Thyroid gland (tissue), 4 donors: ENCODE data around the gene KLF13. TPM values are rescaled to one million over a fixed set of nuclear protein-coding genes. Genes with fewer than 3 reads are reported as not detected.

Experiments used
- DNase-seq, 2 donors: peaks; one replicate each; pipeline ENCODE4 v3.0.0-alpha.2; 2019
- H3K27ac ChIP-seq, 3 donors: fragments of 200-600 bp; sonication (generic); 1 replicate in 2 of 3; 2 replicates in 1 of 3; pipeline ENCODE4 v1.5.1; 2016 to 2019; ENCODE audit warnings: mild to moderate bottlenecking in 1 of 3, moderate library complexity in 1 of 3
- H3K27me3 ChIP-seq: fragments of 200-600 bp; sonication (generic); one replicate; pipeline ENCODE4 v1.5.1; 2019
- H3K36me3 ChIP-seq, 2 donors: fragments of 200-600 bp; sonication (generic); one replicate each; pipeline ENCODE4 v1.5.1; 2016 to 2019
- H3K4me1 ChIP-seq, 2 donors: fragments of 200-600 bp; sonication (generic); one replicate each; pipeline ENCODE4 v1.5.1; 2017 to 2019
- H3K4me3 ChIP-seq, 3 donors: fragments of 200-600 bp; sonication (generic); replicated peaks in 1 of 3; 1 replicate in 2 of 3; 2 replicates in 1 of 3; pipeline ENCODE4 v1.5.1; 2016; ENCODE audit warnings: mild to moderate bottlenecking in 1 of 3
- H3K9me3 ChIP-seq: fragments of 200-600 bp; sonication (generic); one replicate; pipeline ENCODE4 v1.5.1; 2017
- CTCF ChIP-seq, 6 experiments: fragments of 200-600 bp in 3 of 6; fragments of 450-650 bp in 3 of 6; sonication (generic) in 3 of 6; IDR thresholded peaks; one replicate each; pipeline ENCODE4 v1.5.1; 2016 to 2019; ENCODE audit warnings: antibody characterized with exemption in 6 of 6, mild to moderate bottlenecking in 2 of 6, inconsistent platforms in 1 of 6, moderate library complexity in 1 of 6
- POLR2A ChIP-seq, 2 donors: fragments of 450-650 bp; IDR thresholded peaks; one replicate each; pipeline ENCODE4 v1.6.1; 2017; ENCODE audit warnings: antibody characterized with exemption in 2 of 2, mild to moderate bottlenecking in 2 of 2, moderate library complexity in 1 of 2
- WGBS, 2 donors: methylation state at CpG; one replicate each; pipeline ENCODE4 v1.1.5; 2017; 5-methylcytosine and 5-hydroxymethylcytosine counted together
- intact Hi-C: fragments of 100-400 bp; cut with DNase I; formaldehyde crosslinking; loops from one replicate; pipeline ENCODE4 v1.15.1; 2023
- total RNA-seq, 4 donors: library from RNA; depleted of rRNA; stranded (reverse); fragments of >200 nt; gene quantifications; one replicate each; pipeline ENCODE4 v1.2.3, GENCODE V29; 2016

KLF13 gene
- total RNA-seq, 4 donors from 2014 or later: 84.0 to 117 (median 97.6) TPM

GRCh38 chr15:31347067-31347975 lies 20.7 kb downstream of the KLF13 start:
- Histone ChIP-seq H3K4me3 (no peak overlapping the region), H3K36me3 (no peaks in the 10 kb centered on the region), H3K9me3 (no peaks in the 10 kb centered on the region), H3K27ac (peak overlapping the region; percentile 24 to 100 (median 80)), H3K27me3 (no peaks in the 10 kb centered on the region), H3K4me1 (peaks cover 75 to 100% of the 10 kb centered on the region in 2 donors)
- intact Hi-C loops: no loop called here
- 85 to 87% methylated on average over 11 to 12 of the region's 14 CpGs for WGBS, 2 donors
- peak in 1 of 2 donors; percentile 26 for DNase-seq
- TF ChIP-seq CTCF (IDR thresholded peaks at IDR 0.05): no peak
- TF ChIP-seq POLR2A (IDR thresholded peaks at IDR 0.05): no peak

GRCh38 chr15:31347981-31348803 lies 21.6 kb downstream of the KLF13 start:
- no peaks in the 10 kb centered on the region for H3K9me3 ChIP-seq
- H3K27ac ChIP-seq: peak overlapping the region; percentile 46 to 100 (median 80)
- no peak overlapping the region for H3K4me3 ChIP-seq
- no peaks in the 10 kb centered on the region for H3K27me3 ChIP-seq
- 90 to 91% methylated on average over 15 to 19 of the region's 19 CpGs for WGBS, 2 donors
- intact Hi-C loops: no loop called here
- peaks cover 75 to 100% of the 10 kb centered on the region in 2 donors for H3K4me1 ChIP-seq
- no peak for DNase-seq
- no peaks in the 10 kb centered on the region for H3K36me3 ChIP-seq
- no peak for TF ChIP-seq POLR2A (IDR thresholded peaks at IDR 0.05)
- TF ChIP-seq CTCF (IDR thresholded peaks at IDR 0.05): no peak

- TF ChIP-seq CTCF (IDR thresholded peaks at IDR 0.05) (no peak), POLR2A (IDR thresholded peaks at IDR 0.05) (no peak)
- Histone ChIP-seq H3K36me3 (no peaks in the 10 kb centered on the region), H3K4me3 (no peak overlapping the region), H3K4me1 (peaks cover 75 to 100% of the 10 kb centered on the region in 2 donors), H3K27me3 (no peaks in the 10 kb centered on the region), H3K9me3 (no peaks in the 10 kb centered on the region), H3K27ac (peak overlapping the region; percentile 96 to 100 (median 100))
- intact Hi-C loops: no loop called here
- DNase-seq: peak; percentile 49 to 69
- 74 to 78% methylated on average over 9 to 12 of the region's 13 CpGs for WGBS, 2 donors
Observed at GRCh38 chr15:31349233-31350141, 22.9 kb downstream of the KLF13 start.

- WGBS, 2 donors: 89 to 91% methylated on average over 7 of the region's 7 CpGs
- Histone ChIP-seq H3K4me1 (peaks cover 79 to 100% of the 10 kb centered on the region in 2 donors), H3K27me3 (no peaks in the 10 kb centered on the region), H3K27ac (peak overlapping the region; percentile 96 to 100 (median 100)), H3K4me3 (no peak overlapping the region), H3K9me3 (no peaks in the 10 kb centered on the region), H3K36me3 (no peaks in the 10 kb centered on the region)
- peak; percentile 20 to 28 for DNase-seq
- intact Hi-C loops: no loop called here
- TF ChIP-seq CTCF (IDR thresholded peaks at IDR 0.05): no peak
- TF ChIP-seq POLR2A (IDR thresholded peaks at IDR 0.05): no peak
Observed at GRCh38 chr15:31350771-31351170, 24.1 kb downstream of the KLF13 start.
